Neutrophil (primary cell): ENCODE measurements around the gene CARM1.

Experiments used
- H3K27ac ChIP-seq: fragments of 200-600 bp; sonication (generic); 2 replicates; pipeline ENCODE4 v1.5.1; 2016; ENCODE audit warnings: mild to moderate bottlenecking, moderate library complexity
- H3K27me3 ChIP-seq: fragments of 200-600 bp; sonication (generic); 2 replicates; pipeline ENCODE4 v1.6.0; 2016; ENCODE audit warnings: mild to moderate bottlenecking
- H3K36me3 ChIP-seq: fragments of 200-600 bp; sonication (generic); 2 replicates; pipeline ENCODE4 v1.5.1; 2017
- H3K4me1 ChIP-seq, 2 experiments: fragments of 200-600 bp in 1 of 2; sonication (generic) in 1 of 2; 1 replicate in 1 of 2; 2 replicates in 1 of 2; pipeline versions ENCODE4 v1.5.1 to v1.6.1; 2013 to 2016; ENCODE audit warnings: low read depth in 1 of 2, low read length in 1 of 2, mild to moderate bottlenecking in 1 of 2, moderate library complexity in 1 of 2; ENCODE audit not compliant: control insufficient read depth in 1 of 2, insufficient read depth in 1 of 2
- H3K4me3 ChIP-seq, 2 experiments: fragments of 200-600 bp in 1 of 2; sonication (generic) in 1 of 2; 1 replicate in 1 of 2; 2 replicates in 1 of 2; pipeline ENCODE4 v1.5.1; 2013 to 2016; ENCODE audit warnings: low read depth in 1 of 2, low read length in 1 of 2, mild to moderate bottlenecking in 1 of 2, moderate library complexity in 1 of 2
- H3K9me3 ChIP-seq: fragments of 200-600 bp; sonication (generic); 2 replicates; pipeline ENCODE4 v1.5.1; 2016
- TF ChIP-seq, protein P1 (sequence below): fragments of 200-600 bp; sonication (generic); IDR thresholded peaks from 2 replicates; pipeline ENCODE4 v1.5.1; 2016; ENCODE audit warnings: antibody characterized with exemption

CARM1 gene

DNA sequence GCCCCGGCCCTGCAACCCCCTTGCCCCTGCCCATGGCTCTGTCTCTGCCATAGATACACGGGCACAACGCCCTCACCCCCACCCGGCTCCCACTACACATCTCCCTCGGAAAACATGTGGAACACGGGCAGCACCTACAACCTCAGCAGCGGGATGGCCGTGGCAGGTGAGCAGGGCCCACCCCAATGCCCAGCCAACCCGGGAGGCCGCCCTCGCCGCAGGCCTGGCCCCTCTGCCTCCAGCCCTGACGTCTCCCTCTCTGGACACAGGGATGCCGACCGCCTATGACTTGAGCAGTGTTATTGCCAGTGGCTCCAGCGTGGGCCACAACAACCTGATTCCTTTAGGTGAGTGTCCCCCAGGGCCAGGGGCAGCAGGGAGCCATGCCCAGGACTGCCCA, 49.4 kb downstream of the CARM1 start:
- H3K4me1 ChIP-seq: no peaks in the 10 kb centered on the region
- no peaks in the 10 kb centered on the region for H3K9me3 ChIP-seq
- no peak overlapping the region for H3K27ac ChIP-seq
- peaks cover 54% of the 10 kb centered on the region for H3K36me3 ChIP-seq
- TF ChIP-seq, protein P1, sequence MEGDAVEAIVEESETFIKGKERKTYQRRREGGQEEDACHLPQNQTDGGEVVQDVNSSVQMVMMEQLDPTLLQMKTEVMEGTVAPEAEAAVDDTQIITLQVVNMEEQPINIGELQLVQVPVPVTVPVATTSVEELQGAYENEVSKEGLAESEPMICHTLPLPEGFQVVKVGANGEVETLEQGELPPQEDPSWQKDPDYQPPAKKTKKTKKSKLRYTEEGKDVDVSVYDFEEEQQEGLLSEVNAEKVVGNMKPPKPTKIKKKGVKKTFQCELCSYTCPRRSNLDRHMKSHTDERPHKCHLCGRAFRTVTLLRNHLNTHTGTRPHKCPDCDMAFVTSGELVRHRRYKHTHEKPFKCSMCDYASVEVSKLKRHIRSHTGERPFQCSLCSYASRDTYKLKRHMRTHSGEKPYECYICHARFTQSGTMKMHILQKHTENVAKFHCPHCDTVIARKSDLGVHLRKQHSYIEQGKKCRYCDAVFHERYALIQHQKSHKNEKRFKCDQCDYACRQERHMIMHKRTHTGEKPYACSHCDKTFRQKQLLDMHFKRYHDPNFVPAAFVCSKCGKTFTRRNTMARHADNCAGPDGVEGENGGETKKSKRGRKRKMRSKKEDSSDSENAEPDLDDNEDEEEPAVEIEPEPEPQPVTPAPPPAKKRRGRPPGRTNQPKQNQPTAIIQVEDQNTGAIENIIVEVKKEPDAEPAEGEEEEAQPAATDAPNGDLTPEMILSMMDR: no peak
- H3K27me3 ChIP-seq: no peaks in the 10 kb centered on the region
- H3K4me3 ChIP-seq: no peak overlapping the region

DNA sequence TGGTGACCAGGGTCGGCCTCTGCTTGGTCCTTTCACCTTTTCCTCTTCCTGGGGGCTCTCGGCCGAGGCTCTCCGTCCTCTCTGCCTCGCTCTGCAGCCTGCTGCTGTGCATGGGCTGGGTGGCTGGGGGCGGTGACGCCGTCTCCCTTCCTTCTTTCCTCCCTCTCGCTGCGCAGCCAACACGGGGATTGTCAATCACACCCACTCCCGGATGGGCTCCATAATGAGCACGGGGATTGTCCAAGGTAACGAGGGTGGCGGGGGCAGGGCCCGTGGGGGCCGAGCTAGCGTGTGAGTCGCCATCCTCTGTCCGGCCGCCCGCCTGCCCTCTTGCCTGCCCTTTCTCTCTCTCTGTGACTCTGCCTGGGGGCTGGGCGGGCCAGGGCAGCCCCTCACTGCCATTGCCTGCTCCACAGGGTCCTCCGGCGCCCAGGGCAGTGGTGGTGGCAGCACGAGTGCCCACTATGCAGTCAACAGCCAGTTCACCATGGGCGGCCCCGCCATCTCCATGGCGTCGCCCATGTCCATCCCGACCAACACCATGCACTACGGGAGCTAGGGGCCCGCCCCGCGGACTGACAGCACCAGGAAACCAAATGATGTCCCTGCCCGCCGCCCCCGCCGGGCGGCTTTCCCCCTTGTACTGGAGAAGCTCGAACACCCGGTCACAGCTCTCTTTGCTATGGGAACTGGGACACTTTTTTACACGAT, 50.0 kb downstream of the CARM1 start:
- Histone ChIP-seq H3K36me3 (peaks cover 54% of the 10 kb centered on the region), H3K27ac (no peak overlapping the region), H3K9me3 (no peaks in the 10 kb centered on the region), H3K4me1 (no peaks in the 10 kb centered on the region), H3K27me3 (no peaks in the 10 kb centered on the region), H3K4me3 (no peak overlapping the region)
- TF ChIP-seq, protein P1: no peak

DNA sequence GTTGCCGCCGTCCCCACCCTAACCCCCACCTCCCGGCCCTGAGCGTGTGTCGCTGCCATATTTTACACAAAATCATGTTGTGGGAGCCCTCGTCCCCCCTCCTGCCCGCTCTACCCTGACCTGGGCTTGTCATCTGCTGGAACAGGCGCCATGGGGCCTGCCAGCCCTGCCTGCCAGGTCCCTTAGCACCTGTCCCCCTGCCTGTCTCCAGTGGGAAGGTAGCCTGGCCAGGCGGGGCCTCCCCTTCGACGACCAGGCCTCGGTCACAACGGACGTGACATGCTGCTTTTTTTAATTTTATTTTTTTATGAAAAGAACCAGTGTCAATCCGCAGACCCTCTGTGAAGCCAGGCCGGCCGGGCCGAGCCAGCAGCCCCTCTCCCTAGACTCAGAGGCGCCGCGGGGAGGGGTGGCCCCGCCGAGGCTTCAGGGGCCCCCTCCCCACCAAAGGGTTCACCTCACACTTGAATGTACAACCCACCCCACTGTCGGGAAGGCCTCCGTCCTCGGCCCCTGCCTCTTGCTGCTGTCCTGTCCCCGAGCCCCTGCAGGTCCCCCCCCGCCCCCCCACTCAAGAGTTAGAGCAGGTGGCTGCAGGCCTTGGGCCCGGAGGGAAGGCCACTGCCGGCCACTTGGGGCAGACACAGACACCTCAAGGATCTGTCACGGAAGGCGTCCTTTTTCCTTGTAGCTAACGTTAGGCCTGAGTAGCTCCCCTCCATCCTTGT, 50.7 kb downstream of the CARM1 start:
- TF ChIP-seq, protein P1: no peak
- Histone ChIP-seq H3K36me3 (peaks cover 50% of the 10 kb centered on the region), H3K27me3 (no peaks in the 10 kb centered on the region), H3K4me1 (no peaks in the 10 kb centered on the region), H3K9me3 (no peaks in the 10 kb centered on the region), H3K27ac (no peak overlapping the region), H3K4me3 (no peak overlapping the region)

DNA sequence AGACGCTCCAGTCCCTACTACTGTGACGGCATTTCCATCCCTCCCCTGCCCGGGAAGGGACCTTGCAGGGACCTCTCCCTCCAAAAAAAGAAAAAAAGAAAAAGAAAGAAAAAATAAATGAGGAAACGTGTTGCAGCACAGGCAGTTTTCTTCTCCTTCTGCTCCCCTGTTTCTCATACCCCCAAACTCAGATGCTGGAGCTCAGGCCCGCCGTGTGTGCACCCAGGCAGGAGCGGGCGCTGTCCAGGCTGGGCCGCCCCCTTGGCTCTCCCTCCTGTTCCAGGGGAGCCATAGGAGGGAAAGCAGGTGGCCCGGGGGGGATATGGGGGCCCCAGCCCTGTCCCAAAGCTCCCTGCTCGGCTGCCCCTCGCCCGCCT, 51.3 kb downstream of the CARM1 start:
- Histone ChIP-seq H3K27me3 (no peaks in the 10 kb centered on the region), H3K36me3 (peaks cover 50% of the 10 kb centered on the region), H3K27ac (no peak overlapping the region), H3K9me3 (no peaks in the 10 kb centered on the region), H3K4me1 (peaks cover 0 to under 1% of the 10 kb centered on the region in 2 experiments), H3K4me3 (no peak overlapping the region)
- TF ChIP-seq, protein P1: no peak

DNA sequence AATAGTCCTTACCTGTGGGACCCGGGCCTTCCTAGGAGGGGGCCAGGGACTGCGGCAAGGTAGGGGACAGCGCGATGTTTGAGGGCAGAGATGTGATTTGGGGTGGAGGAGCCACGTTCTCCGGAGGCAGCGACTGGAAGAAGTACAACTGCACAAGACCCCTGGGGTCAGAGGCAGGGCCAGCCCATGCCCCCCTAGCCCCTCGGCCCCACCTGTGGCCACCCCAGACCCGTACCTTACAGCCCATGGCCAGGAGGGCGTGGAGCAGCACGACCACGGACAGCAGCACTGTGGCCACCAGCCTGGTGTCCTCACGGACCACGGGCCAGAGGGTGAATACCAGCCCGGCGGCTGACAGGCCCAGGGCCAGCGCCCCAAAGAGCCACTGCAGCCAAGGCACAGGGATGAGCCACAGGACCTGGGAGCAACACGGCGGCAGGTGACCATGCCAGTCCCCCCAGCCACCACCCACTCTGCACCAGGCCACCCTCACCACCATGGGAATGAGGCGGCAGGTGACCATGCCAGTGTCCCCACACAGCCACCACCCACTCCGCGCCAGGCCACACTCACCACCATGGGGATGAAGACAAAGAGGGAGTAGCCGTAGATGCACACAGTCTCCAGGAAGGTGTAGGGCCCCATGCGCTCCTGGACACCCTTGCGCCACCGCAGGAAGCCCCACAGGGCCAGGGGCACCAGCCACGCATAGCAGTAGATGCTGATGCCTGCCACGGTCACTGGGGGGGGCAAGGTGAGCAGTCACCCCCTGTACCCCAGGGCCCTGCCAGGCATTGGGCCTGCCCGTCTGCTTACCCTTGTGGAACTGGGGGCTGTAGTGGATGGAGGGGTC, 52.1 kb downstream of the CARM1 start:
- Histone ChIP-seq H3K36me3 (peaks cover 50% of the 10 kb centered on the region), H3K27ac (no peak overlapping the region), H3K27me3 (no peaks in the 10 kb centered on the region), H3K9me3 (no peaks in the 10 kb centered on the region), H3K4me3 (no peak overlapping the region), H3K4me1 (peaks cover 5% of the 10 kb centered on the region in 2 experiments)
- TF ChIP-seq, protein P1: no peak
